Embryonic facial prominence (tissue), 1 donor: Measurements from ENCODE around the gene KCNJ15.
"Not testable (repeated sequence)": the region's sequence is repeated elsewhere in the genome, so short reads cannot be mapped to it uniquely, and the experiment has no call there.

ENCODE experiments used
- DNase-seq: peaks from one replicate; pipeline ENCODE4 v3.0.0-alpha.2; 2016; ENCODE audit errors: extremely low spot score

The KCNJ15 gene

DNA sequence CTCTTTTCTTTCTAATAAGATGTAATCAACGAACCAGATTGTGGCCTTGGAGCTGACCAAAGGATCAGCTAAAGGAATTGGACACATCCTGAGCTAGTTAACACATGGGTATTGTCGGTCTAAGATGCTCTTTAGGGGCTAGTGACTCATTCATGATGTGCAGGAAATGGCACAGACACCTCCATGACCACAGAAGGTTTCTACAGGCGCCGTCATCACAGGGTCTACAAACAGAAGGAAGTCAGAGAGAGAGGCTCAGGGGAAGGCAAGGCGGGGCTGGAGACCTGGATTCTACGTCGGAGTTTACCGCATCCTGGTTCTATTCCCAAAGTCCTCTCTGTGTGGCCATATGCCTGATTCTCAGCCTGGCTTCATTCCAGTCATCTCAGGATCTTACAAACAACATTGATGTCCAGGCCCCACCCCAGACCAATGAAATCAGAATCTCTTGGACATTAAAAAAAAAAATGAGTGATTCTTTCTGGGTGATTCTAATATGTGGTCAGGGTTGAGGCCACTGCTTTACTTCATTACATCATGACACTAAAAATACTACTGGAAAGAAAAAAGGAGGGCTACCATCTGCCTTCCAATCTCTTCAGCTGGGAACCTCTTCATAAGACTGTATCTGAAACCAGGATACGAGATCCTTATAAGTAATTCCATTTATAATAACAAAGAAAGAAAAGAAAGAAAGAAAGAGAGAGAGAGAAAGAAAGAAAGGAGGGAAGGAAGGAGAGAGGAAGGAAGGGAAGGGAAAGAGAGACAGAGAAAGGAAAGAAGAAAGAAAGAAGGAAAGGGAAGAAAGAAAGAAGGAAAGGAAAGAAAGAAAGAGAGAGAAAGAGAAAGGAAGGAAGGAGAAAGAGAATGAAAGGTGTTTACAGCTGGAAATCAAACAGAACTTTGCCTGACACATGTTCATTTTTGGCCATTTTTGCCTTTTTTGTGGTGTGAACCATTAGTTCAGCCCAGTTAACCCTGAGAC is 11.6 kb upstream of the KCNJ15 start:
- DNase-seq: no peak

DNA sequence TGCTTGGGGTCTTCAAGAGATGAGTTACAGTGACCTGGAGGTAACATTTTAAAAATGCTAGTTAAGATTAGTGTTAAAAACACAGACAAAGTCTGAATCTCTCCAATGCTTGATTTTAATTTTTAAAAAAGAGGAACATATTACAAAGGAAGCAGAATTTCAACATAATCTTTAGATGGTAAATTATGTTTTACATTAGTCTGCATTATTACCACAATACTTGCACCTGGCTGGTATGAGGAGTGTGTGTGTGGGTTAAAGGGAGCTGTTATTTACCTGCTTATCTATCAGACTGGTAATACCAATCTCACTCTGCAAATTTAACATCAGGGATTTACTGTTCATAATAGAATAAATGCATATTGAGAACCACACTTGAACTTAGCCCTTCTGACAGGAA is 10.3 kb upstream of the KCNJ15 start:
- DNase-seq: no peak

DNA sequence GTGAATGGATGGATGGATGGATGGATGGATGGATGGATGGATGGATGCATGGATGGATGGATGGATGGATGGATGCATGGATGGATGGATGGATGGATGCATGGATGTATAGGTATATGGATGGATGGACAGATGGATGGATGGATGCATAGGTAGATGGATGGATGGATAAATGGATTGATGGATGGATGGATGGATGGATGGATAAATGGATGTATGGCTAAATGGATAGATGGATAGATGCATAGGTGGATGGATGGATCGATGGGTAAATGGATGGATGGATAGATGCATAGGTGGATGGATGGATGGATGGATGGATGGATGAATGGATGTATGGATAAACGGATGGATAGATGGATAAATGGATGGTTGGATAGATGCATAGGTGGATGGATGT is 9.7 kb upstream of the KCNJ15 start:
- DNase-seq: not testable (repeated sequence)

DNA sequence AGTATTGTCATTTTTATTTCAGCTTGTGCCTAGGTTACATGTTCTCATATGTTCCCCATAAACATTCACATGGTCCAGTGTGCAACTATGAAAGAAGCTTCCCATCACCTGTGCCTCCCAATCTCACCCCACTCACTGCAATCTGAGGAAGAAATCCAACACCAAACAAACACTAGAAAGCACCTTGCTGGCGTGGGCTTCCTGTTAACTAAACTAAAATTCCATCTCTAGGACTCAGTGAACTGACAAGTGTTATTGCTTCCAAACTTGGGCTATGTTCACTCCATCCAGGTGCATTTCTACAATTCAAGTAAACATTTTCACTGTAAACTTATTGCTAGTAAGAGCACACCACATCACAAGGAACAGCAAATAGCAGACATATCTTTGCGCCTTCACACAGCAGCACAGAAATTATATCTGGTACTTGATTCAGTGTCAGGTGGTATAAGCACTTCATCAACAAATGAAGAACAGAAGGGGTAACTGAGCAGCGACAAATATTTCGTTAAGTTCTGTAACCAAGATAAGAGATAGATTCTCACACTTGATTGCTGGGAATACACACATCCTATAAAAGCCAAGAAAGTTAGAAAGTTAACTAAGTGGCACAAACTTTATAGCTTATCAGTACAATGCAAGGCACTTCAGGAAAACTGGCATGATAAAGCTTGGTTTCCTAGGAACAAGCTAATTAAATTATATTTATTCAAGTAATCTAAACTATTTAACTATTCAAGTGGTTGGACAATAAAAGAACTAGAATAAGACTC is 8.9 kb upstream of the KCNJ15 start:
- DNase-seq: no peak

DNA sequence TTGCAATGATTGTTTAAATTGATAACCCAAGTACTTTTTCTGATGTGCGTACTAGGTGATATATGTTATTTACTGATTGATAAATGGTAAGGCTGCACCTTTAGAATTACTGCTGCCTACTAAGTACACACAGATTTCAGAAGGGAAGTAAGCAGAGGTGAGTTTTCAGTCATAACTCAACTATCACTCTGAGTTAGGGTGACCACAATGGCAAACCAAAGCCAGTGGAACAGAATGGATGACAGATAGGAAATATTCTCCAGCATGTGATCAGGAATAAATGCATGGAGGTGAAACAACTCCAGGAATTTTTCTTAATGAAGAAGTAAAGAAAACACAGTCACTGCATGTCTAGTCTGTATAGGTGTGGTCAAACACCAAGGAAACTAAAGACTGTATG is 7.5 kb upstream of the KCNJ15 start:
- no peak for DNase-seq

DNA sequence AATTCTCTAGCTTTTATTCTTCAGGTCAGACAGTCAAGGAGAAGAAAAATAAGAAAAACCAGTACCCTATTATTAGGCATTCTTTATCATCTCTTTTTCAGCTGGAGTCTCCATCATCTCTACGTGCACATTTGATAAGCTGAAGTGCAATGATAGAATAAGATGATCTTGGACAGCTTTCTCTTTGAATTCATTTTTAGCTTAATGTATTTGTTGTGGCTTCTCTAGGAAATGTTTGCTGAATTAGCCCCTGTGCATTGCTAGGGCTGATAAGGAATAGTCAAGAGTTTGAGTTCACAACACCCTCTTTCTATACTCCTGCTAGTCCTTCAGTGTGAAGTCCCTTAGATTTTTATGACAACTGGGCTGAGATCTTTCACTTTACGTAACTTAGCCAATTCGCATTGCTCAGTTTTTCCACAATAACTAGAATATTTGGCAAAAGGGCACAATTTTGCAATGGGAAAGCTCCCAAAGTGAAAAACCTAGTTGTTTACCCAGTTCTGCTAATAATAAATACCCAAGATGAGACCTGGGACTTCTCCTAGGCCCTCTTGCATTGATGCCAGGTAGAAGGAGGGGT is 7.0 kb upstream of the KCNJ15 start:
- DNase-seq: no peak

DNA sequence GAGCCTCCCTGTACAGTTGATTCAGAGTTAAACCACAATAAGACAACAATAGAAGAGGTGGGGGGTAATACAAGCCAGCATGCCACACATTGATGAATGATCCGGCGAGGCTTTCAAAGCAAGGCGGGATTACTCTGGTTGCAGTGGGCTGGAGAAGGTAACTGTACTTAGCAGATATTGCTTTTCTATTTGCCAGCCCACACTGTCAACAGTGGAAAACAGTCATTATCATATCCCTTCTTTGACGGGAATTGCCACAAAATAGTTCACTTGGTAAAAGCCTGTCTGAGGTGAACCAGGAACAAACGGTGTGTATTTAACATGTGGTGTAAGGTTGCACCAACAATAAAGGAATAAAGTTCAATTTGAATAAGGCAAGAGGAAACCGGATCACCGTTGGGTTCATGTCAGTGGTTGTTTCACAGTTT is 5.8 kb upstream of the KCNJ15 start:
- DNase-seq: no peak

DNA sequence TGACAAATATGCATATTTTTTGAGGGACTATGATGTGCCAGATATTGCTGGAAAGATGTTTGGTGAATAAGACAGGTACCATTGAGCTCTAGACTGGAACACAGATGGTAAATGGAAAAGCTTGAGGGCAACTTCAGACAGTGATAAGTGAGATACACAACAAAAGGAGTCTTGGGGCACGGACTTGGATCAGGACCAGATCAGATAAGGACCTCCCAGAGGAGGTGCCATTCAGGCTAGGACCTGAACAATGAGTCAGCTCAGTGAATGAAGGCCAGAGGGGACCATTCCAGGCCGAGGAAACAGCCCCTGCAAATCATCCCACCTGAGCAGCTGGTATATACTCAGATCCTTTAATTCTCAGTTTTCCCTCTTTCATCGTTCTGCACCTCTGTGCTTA is 1.8 kb upstream of the KCNJ15 start:
- DNase-seq: no peak

DNA sequence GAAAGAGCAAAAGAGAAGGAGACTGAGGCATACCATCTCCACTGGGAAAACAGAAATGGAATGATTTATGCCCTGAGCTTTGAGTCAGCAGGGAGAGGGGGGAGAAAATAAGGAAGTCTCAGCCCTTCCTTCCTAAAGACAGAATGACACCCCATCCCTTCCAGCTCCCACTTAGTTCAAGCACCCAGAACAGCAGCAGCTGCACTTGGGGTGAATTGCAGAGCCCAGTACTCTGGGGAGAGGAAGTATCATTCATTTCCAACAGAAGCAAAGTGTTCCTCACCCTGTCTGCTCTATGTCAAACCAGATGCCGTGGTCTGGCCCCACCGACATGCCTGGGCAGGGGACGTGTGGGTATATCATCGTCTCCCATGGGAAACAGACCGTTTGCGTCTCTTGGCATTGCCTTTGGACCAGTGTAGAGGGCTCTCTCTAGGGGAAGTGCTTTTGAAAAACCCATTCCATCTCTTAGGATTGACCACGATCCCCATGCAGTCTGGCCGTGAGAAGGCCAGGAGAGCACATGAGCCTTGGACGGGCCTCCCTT is 1.1 kb upstream of the KCNJ15 start:
- no peak for DNase-seq

DNA sequence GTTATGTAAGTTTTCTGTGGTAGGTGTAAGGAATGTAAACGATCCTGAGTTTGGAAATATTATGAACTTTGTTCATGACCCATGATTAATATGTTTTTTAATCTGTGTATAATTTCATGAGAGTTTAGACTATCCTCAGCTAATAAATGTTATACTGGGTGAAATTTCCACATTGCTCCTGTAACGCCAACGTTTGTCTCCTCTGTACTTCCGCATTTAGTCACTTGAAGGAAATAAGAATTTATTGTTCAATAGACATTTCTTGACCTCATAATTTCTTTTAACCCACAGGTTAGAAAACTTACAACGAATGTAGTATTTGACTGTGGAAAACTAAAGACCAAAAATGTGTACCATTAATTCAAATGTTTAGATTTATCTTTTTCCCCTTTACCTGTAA is 876 bp downstream of the KCNJ15 start:
- DNase-seq: no peak

DNA sequence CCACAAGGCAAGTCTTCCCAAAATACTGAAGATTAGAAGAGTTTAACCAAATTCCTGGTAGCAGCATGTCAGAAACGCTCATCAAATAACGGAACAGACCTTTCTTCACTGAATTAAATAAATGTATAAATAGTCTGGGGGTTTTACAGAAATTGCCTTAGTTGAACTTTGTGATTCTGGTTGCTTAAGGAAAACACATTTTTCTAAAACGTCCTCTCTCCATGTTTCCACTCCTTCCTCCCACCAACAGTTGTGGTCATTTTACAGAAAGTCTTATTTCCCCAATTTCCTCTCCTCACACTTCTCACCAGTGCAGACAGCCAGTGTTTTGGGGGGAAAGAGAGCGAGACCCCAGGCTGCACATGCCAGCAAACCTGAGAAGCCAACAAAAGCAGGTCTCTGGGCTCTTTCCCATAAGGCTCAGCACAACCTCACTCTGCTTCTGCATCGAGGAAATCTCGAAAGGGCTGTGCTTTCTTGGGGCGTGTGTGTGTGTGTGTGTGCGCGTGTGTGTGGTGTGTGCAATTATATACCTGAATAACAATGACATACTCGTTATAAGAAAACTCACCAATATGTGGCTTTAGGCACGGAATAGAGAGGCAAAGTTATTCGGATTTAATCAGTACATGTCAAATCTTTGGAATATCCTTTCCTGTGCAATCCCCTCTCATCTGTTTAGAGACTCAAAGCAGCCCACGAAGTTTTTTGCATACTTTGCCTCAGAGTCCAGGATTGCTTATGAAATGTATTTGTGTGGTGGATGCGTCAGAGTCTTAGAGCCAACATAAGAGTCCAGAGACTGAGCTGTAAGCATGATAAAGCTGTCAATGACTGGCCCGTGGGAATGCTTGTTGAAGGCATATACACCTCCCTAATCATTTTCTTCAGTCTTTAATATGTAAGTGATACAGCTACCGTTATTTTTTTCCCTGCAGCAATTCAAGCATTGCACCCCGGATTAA is 2.0 kb downstream of the KCNJ15 start:
- DNase-seq: no peak

DNA sequence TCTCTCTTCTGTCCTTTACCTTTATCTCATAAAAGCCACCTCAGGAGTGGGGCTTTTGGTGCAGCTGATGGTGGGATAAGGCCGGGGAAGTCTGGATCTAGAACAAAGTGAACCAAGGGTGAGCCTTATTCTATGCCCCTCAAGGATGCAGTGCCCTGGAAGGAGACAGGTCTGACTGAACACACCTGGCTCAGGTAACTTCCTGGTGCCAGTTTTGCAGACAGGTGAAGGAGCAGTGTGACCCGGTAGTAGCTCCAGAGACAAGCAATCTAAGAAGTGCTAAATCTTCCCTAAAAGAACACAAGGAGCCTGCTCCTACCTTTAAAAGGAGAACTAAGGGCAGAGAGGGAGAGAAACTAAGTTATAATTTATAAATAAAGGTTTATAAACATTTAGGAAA is 2.9 kb downstream of the KCNJ15 start:
- DNase-seq: no peak

DNA sequence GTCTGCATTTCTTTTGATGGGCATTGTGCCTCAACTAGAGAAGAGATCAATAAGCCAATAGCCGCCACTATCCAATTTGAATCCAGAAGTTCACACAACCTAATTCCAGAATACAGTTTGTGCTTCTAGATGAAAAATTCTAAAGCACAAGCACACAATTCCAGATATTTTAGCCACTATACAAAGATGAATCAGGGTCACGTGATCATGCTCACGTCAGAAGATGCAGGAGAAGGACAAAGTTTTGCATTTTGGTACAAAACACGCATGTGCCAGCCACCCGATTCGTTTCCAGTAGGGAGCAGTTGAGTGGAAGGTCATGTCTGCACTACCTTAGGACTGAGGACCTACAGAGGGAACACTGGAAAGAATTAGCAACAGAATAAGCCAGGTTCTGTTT is 3.6 kb downstream of the KCNJ15 start:
- no peak for DNase-seq

DNA sequence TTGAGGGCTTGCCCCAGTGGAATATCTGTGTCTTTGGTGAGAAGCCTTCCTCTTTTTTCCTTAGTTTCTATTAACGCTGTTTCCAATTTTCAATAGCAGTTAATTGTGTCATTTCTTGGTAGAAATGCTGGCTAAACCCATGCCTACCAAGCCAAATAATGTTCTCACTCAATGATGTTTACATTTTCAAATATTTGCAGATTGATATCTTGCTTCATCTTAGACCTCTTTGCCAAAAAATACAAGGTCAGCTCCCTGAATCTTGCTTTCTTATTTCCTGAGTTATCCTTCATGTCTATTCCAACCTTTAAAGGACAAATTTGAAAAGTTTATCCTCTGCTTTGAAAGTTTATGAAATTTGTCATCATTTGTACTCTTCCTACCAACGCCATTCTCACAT is 5.1 kb downstream of the KCNJ15 start:
- DNase-seq: no peak

DNA sequence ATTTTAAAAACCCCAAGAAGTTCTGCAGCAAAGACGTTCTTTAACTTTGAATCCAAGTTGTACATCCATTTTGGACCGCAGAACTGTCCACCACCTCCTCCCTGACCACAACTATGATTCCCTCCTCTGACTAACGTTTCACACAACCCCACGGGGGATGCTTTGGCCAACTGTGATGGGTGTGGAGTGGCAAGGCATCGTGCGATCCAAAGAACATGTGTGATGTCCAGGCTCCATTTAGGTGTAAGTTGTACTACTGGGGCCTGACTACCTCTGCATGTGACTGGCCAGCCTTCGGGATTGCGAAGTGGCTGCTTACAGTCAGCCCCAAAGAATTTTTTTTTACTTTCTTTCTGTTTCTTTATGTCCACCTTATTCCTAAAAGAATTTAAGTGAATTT is 6.7 kb downstream of the KCNJ15 start:
- DNase-seq: no peak

DNA sequence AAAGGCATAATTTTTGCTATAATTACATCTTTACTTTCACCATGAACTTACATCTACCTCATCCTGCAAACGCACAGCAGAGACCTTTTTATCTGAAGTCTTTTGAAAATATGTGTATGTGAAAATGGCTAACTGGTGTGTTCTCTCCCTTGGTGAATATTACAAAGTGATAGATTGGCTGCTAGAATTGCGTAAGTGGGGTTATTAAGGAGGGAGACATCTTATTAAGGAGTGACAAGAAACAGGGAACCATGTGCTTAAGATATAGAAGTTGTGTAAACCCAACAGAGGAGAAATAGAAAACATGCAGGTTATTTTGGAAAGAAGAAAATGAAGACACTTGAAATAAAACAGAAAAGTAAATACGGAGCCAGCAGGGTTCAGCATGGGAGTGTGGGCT is 7.8 kb downstream of the KCNJ15 start:
- no peak for DNase-seq

DNA sequence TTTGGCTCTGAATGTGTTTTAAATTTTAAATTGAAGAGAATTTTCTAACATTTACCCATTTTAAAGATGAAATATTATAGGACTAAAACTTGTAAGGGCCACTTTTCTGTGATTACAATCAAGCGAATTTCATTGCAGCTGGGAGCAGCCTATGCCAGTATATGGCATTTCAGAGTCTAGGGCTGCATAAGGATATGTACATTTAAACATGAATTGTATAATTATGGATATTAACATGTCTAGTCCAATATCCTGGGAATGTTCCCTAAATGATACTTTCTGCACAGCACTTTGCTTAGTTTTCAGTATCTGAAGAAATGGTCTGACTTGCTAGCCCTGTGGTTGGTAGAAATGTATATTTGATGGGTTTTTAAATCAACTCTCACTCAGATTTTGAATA is 8.4 kb downstream of the KCNJ15 start:
- DNase-seq: no peak

DNA sequence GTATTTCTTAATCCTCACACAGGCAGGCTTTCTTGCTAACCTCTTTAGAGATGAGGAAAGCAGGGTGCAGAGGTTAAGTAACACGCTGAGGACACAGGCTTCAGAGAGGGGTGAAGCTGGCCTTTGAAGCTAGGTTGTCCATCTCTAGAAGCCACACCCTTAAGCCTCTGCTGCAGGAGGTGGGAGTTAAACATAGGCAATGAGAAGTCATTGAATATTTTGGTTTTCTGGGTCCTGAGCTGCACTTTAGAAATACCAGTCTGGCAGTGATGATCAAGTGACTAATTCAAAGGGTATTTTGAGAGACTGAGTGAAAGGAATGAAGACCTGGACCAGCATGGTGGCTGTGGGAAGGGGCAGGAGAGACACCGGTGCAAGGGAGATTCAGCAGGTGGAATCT is 9.9 kb downstream of the KCNJ15 start:
- DNase-seq: no peak

DNA sequence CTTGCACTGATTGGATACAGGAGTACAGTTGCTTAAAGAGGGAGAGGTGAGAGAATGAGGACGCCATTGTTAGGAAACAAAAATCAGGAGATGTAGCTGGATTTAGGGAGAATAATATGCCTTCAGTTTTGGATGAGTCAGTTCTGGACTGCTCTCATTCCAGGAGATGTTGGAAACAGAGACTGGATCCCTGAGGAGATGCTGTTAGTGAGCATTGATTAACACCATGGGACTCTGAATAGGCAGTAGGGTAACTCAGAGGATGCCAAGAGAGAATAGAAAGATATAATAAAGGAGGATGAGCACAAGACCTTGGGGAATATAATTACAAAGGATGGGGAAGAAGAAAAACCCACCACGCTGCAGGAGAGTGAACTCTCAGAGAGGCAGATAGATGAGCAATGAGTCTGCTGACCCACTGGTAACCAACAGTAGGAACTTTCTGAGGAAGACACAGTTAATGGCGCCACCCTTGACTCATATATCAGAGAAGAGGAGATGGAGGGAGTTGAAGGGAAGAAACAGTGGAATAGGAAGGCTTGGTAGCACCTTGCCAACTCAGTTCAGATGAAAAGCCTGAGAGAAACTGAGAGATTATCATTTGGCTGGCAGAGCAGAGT is 10.5 kb downstream of the KCNJ15 start:
- DNase-seq: no peak

DNA sequence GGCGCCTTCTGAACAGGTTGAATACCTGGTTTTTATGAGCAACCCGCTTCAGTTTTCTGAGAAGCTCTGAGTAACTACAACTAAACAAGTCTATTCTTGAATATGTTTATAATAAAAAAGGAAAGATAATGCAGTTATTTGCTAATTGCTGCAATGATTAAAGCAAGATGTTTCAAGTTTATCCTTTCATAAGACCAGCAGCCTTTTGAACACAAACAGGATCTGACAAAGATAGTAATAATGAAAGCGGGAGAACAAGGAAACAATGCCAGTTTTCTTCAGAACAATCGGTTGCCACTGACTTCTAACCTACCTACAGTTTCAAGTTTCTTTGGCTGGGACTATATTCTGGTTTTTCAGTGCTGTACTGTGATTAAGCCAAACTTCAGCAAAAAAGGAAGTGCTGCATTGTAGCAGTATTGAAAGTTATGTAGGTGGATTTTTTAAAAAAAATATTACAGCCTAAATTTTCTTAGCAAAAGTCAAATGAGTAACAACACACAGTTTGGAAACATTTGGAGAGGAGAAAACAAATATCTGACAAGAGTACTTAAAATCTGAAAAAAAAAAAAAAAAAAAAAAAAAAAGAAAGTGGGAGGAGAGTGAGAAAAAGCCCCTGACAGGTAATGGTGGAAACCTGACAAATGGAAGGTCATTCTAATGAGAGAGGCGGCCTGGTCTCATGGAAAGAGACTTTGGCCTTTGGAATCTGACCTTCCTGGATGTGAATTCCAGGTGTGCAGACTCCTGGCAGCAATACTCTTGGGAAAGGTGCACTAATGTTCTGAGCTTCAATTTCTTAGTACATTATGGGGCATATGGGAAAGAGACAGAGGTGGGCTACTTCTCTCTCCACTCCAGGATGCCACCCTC is 11.4 kb downstream of the KCNJ15 start:
- no peak for DNase-seq
